Hindlimb muscle (tissue), 1 donor: ENCODE measurements around the gene ADGRG1. TPM values are rescaled to one million over a fixed set of nuclear protein-coding genes. Genes with fewer than 3 reads are reported as not detected.
"Not testable (repeated sequence)": the region's sequence is repeated elsewhere in the genome, so short reads cannot be mapped to it uniquely, and the experiment has no call there.

Experiments used
- DNase-seq: peaks from one replicate; pipeline ENCODE4 v3.0.0-alpha.2; 2013
- polyA plus RNA-seq: library from polyadenylated mRNA; unstranded; fragments of 120-200 nt; gene quantifications from one replicate; pipeline ENCODE4 v1.2.1, GENCODE V29; 2013; ENCODE audit not compliant: insufficient read length

ADGRG1 gene
- polyA plus RNA-seq, 1 donor, result 7.4 TPM

DNA sequence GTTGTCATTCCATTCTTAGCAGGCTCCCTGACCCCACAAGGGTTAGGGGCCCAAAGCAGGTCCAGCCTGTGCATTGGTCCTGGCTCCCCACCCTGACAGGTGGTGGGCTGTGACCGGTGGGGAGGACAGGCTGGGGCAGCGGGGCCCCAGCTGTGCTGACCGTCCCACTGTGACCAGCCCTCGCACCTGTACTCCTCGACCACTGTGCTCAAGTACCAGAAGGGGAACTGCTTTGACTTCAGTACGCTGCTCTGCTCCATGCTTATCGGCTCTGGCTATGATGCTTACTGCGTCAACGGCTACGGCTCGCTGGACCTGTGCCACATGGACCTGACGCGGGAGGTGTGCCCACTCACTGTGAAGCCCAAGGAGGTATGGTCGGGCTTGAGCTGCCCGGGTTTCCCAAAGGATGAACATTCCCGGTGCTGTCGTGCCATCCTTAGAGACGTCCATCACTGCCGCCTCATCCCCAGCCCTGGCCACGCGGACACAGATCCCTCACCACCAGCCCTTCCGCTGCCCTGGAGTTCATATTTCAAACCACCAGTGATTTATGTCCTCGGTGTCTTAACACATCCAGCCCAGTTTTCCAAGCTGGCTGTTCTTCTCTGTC is 73.4 kb downstream of the ADGRG1 start:
- DNase-seq, result no peak

DNA sequence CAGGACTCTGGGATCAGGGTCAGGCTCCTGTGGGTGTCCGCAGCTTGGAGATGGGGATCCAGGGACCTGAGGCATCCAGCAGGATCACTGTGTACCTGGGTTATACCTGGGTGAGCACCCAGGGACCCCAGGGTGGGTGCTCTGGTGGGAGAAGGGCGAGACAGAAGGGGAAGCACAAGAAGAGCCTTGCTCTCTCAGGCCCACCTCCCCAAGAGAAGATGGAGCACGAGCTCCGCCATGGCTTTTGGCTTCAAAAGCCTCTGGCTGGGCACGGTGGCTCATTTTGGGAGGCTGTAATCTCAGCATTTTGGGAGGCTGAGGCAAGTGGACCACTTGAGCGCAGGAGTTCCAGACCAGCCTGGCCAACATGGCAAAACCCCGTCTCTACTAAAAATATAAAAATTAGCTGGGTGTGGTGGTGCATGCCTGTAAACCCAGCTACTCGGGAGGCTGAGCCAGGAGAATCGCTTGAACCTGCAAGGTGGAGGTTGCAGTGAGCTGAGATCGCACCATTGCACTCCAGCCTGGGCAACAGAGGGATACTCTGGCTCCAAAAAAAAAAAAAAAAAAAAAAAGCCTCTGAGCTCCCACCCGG is 75.1 kb downstream of the ADGRG1 start:
- no peak for DNase-seq

DNA sequence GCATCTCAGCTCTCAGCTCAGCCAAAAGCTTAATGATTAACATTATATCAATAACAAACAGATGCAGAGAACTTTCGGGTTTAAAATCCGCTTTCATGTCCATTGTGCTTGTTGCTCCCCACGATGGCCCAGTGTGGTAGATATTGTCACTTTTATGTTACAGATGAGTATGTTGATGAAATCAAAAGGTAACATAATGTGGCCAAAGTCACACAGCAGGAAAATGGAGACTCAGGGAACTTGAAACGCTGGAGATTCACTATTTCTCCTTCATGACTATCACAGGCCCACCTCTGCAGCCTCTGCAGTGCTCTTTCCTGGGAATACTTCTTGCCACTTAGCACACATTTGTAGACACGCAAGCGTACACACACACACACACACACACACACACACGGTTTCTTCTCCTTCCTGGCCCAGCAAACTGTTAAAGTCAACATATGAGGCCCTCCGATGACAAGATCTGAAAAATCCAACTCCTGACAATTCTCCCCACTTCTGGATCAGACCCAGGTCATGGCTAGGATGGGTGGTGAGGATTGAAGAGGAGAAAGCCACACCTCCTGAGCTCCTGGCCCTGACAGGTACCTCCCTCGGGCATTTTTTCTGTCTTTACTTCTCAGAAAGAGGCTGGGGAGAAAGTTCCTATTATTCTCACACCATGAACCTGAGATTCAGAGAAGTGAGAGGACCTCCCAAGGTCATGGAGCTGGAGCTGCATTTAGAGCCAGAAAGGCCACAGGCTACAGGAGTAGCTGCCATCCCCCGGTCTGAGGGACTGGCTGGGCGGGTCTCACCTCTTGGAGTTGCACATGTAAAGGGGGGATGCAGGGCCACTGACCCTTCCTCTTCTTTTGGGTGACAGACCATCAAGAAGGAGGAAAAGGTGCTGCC is 75.8 kb downstream of the ADGRG1 start:
- no peak for DNase-seq

DNA sequence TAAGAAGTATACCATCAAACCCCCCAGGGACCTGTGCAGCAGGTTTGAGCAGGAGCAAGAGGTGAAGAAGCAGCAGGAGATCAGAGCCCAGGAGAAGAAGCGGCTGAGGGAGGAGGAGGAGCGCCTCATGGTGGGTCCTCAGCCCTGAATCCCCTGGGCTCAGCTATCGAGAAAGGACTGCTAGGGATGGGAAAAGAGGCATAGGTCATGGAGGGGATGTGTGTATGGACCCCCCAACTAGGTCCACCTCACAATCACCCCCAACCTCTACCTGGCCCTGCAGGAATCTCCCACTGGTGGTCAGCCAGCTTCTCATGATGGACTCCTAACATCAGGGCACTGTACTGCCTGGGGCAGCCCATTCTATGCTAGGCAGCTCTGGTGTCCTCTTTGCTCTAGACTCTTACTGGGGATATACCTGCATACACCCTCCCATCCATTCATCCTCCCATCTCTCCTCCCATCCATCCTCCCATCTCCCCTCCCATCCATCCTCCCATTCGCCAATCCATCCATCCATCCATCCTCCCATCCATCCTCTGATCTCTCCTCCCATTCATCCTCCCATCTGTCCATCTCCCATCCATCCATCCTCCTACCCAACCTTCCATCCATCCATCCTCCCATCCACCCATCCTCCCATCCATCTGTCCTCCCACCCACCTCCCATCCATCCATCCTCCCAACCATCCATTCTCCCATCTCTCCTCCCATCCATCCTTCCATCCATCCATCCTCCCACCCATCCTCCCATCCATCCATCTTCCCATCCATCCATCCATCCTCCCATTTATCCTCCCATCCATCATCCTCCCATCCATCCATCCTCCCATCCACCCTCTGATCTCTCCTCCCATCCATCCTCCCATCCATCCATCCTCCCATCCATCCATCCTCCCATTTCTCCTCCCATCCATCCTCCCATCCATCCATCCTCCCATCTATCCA is 76.7 kb downstream of the ADGRG1 start:
- DNase-seq, result no peak

- DNase-seq, result no peak
Observed at GRCh38 chr16:57706717-57707116, 78.3 kb downstream of the ADGRG1 start.

GRCh38 chr16:57707331-57707730 is 78.9 kb downstream of the ADGRG1 start:
- no peak for DNase-seq

DNA sequence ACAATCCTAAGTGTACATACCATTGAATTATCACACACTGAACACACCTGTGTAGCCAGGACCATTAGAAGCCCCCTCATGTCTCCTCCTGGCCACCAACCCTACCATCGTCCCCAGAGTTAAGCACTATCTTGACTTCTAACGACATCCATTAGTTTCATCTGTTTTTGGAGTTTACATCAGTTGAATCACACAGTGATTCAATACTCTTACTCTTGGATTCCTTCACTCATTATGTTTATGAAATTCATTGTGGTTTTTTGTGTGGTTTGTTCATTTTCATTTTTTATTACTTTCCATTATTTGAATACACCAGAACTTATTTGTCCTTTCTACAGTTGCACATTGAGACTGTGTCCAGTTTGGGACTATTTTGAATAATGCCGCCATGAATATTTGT is 79.7 kb downstream of the ADGRG1 start:
- DNase-seq, result no peak

GRCh38 chr16:57709663-57710062 is 81.2 kb downstream of the ADGRG1 start:
- DNase-seq, result no peak

DNA sequence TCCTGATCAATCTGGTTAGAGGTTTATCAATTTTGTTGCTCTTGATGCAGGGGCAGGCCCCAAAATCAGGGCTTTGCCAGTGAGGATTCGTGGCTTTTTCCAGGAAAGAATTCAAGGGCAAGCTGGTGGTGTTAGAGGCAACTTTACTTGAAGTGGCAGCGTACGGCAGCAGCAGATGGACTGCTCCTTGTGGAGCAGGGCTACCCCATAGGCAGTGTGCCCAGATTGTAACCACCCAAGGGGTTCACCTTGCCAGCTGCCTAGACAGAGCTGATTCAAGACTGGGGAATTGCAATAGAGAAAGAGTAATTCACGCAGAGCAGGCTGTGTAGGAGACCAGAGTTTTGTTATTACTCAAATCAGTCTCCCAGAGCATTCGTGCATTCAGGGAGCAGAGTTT is 82.9 kb downstream of the ADGRG1 start:
- DNase-seq, result no peak

- DNase-seq, result no peak
Observed at GRCh38 chr16:57711993-57712392, 83.6 kb downstream of the ADGRG1 start.

- DNase-seq, result not testable (repeated sequence)
Observed at GRCh38 chr16:57712569-57712968, 84.1 kb downstream of the ADGRG1 start.

- DNase-seq, result no peak
Observed at GRCh38 chr16:57713596-57713995, 85.2 kb downstream of the ADGRG1 start.

DNA sequence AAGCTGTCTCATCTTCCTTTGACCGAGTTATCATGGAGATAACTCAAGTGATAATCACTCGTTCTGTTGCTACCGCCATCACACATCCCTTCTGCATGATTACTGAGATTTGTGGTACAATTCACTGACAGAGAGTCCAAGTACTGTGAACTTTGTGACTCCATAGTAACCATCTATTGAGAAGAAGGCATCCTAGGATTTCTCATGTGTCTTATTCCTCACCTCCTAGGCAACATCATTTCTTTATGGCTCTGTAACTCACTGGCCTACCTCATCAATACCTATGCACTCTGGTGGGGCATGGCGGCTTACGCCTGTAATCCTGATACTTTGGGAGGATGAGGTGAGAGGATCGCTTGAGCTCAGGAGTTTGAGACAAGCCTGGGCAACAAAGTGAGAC is 85.6 kb downstream of the ADGRG1 start:
- no peak for DNase-seq

Other genes starting within 250 kb of the ADGRG1 start
- not detected for gene CCL17, start 223.9 kb upstream of the ADGRG1 start, polyA plus RNA-seq
- gene CIAPIN1, start 181.2 kb upstream of the ADGRG1 start, polyA plus RNA-seq, result 55.8 TPM
- gene COQ9, start 181.2 kb upstream of the ADGRG1 start, polyA plus RNA-seq, result 70.1 TPM
- gene POLR2C, start 166.0 kb upstream of the ADGRG1 start, polyA plus RNA-seq, result 45.9 TPM
- gene DOK4, start 142.1 kb upstream of the ADGRG1 start, polyA plus RNA-seq, result 10.2 TPM
- 12.8 TPM for gene CCDC102A, start 92.1 kb upstream of the ADGRG1 start, polyA plus RNA-seq
- gene ADGRG5, start 86.0 kb upstream of the ADGRG1 start, polyA plus RNA-seq, result 1.2 TPM
- 0.12 TPM for gene ADGRG3, start 39.7 kb downstream of the ADGRG1 start, polyA plus RNA-seq
- not detected for gene DRC7, start 66.2 kb downstream of the ADGRG1 start, polyA plus RNA-seq
- gene KATNB1, start 107.1 kb downstream of the ADGRG1 start, polyA plus RNA-seq, result 53.8 TPM
- gene KIFC3, start 173.9 kb downstream of the ADGRG1 start, polyA plus RNA-seq, result 26.8 TPM